HG03064 (cell line): ENCODE measurements around the gene RAB3GAP1.

Experiments
- ATAC-seq: cut with Tn5 transposase; IDR thresholded peaks from one replicate; pipeline ENCODE4 v1.9.1; 2021; ENCODE audit warnings: low read depth; ENCODE audit not compliant: unreplicated experiment

Gene RAB3GAP1

GRCh38 chr2:135162377-135162776, 110.3 kb downstream of the RAB3GAP1 start:
- no peak for ATAC-seq

GRCh38 chr2:135162786-135163185, 110.7 kb downstream of the RAB3GAP1 start:
- no peak for ATAC-seq

GRCh38 chr2:135163306-135163705, 111.2 kb downstream of the RAB3GAP1 start:
- no peak for ATAC-seq

GRCh38 chr2:135163901-135164300, 111.8 kb downstream of the RAB3GAP1 start:
- ATAC-seq: no peak

GRCh38 chr2:135164431-135164830, 112.3 kb downstream of the RAB3GAP1 start:
- ATAC-seq: no peak

GRCh38 chr2:135167273-135167672, 115.2 kb downstream of the RAB3GAP1 start:
- no peak for ATAC-seq

- ATAC-seq: no peak
Observed at GRCh38 chr2:135168204-135168856, 116.2 kb downstream of the RAB3GAP1 start.

GRCh38 chr2:135169900-135170753, 118.0 kb downstream of the RAB3GAP1 start:
- no peak for ATAC-seq

- no peak for ATAC-seq
Observed at GRCh38 chr2:135174049-135174809, 122.1 kb downstream of the RAB3GAP1 start.

- no peak for ATAC-seq
Observed at GRCh38 chr2:135174810-135175093, 122.7 kb downstream of the RAB3GAP1 start.

GRCh38 chr2:135175177-135175576, 123.1 kb downstream of the RAB3GAP1 start:
- ATAC-seq: no peak

GRCh38 chr2:135179689-135180088, 127.6 kb downstream of the RAB3GAP1 start:
- no peak for ATAC-seq

- no peak for ATAC-seq
Observed at GRCh38 chr2:135182190-135182589, 130.1 kb downstream of the RAB3GAP1 start.

- no peak for ATAC-seq
Observed at GRCh38 chr2:135182601-135183000, 130.5 kb downstream of the RAB3GAP1 start.

- ATAC-seq: no peak
Observed at GRCh38 chr2:135183822-135184221, 131.7 kb downstream of the RAB3GAP1 start.

GRCh38 chr2:135186054-135186453, 134.0 kb downstream of the RAB3GAP1 start:
- no peak for ATAC-seq

- ATAC-seq: no peak
Observed at GRCh38 chr2:135187270-135187669, 135.2 kb downstream of the RAB3GAP1 start.

GRCh38 chr2:135189148-135189547, 137.1 kb downstream of the RAB3GAP1 start:
- no peak for ATAC-seq

- ATAC-seq: no peak
Observed at GRCh38 chr2:135190799-135191198, 138.7 kb downstream of the RAB3GAP1 start.

- no peak for ATAC-seq
Observed at GRCh38 chr2:135198481-135198880, 146.4 kb downstream of the RAB3GAP1 start.

GRCh38 chr2:135202751-135203150, 150.7 kb downstream of the RAB3GAP1 start:
- no peak for ATAC-seq
